MM.1S (cell line): ENCODE measurements around the gene LHPP.

Experiments
- EZH2 ChIP-seq: fragments of 300-600 bp; sonication (generic); optimal IDR thresholded peaks from 2 replicates; pipeline ENCODE3; 2017; ENCODE audit warnings: low read depth, mild to moderate bottlenecking, antibody characterized with exemption, low read length, mixed read lengths
- TF ChIP-seq, protein P1 (sequence below): fragments of 300-600 bp; sonication (generic); IDR thresholded peaks from 2 replicates; pipeline ENCODE4 v1.5.1; 2016; ENCODE audit warnings: antibody characterized with exemption, low read length, mixed read lengths

- TF ChIP-seq, protein P1, sequence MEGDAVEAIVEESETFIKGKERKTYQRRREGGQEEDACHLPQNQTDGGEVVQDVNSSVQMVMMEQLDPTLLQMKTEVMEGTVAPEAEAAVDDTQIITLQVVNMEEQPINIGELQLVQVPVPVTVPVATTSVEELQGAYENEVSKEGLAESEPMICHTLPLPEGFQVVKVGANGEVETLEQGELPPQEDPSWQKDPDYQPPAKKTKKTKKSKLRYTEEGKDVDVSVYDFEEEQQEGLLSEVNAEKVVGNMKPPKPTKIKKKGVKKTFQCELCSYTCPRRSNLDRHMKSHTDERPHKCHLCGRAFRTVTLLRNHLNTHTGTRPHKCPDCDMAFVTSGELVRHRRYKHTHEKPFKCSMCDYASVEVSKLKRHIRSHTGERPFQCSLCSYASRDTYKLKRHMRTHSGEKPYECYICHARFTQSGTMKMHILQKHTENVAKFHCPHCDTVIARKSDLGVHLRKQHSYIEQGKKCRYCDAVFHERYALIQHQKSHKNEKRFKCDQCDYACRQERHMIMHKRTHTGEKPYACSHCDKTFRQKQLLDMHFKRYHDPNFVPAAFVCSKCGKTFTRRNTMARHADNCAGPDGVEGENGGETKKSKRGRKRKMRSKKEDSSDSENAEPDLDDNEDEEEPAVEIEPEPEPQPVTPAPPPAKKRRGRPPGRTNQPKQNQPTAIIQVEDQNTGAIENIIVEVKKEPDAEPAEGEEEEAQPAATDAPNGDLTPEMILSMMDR, result no peak
- no peak for TF ChIP-seq EZH2
Observed at GRCh38 chr10:124604214-124605000, 142.8 kb downstream of the LHPP start.
